GM12892 (cell line): ENCODE results near the gene NAGA.

Source experiments
- POLR2A ChIP-seq: IDR thresholded peaks from 2 replicates; pipeline ENCODE4 v1.6.1; 2011; ENCODE audit warnings: low read depth, low read length, control low read depth
- POLR2AphosphoS5 ChIP-seq: IDR thresholded peaks from 2 replicates; pipeline ENCODE4 v1.6.1; 2011; ENCODE audit warnings: low read depth, low read length, control low read depth

- TF ChIP-seq POLR2AphosphoS5: no peak
- no peak for TF ChIP-seq POLR2A
Measured at GRCh38 chr22:42108848-42109247, 38.2 kb upstream of the NAGA start.
